GM12872 (cell line): Measurements from ENCODE around the gene EHD2.

ENCODE experiments used
- TF ChIP-seq, protein P1 (sequence below): IDR thresholded peaks from 3 replicates; pipeline ENCODE4 v1.5.1; 2011; ENCODE audit warnings: low read depth, mild to moderate bottlenecking, low read length, moderate library complexity; ENCODE audit not compliant: insufficient read depth

EHD2 gene

DNA sequence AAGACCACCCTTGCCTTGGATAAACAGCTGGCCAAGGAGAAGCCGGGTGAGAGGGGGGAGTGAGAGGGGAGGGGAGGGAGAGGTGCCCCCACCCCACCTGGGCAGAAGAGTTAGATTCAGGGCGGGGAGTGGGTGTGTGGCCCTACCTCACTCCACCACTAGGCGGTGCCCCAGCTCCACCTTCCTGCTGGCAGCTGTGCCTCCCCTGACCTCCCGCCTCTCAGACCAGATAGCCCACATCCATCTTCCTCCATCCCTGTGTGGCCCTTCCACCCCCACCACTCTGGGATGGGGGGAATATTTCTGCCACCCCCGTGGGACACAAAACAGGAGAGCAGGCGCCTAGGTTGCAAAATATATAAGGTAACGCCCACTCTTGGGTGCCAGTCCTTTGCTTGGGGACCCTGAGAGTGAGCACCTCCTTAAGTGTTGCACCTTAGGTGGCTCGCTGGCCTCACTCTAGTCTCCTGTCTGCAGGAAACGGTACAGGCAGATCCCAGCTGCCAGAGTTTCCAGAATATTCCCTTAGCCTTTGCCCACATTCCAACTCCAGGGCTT is 13.8 kb upstream of the EHD2 start:
- TF ChIP-seq, protein P1, sequence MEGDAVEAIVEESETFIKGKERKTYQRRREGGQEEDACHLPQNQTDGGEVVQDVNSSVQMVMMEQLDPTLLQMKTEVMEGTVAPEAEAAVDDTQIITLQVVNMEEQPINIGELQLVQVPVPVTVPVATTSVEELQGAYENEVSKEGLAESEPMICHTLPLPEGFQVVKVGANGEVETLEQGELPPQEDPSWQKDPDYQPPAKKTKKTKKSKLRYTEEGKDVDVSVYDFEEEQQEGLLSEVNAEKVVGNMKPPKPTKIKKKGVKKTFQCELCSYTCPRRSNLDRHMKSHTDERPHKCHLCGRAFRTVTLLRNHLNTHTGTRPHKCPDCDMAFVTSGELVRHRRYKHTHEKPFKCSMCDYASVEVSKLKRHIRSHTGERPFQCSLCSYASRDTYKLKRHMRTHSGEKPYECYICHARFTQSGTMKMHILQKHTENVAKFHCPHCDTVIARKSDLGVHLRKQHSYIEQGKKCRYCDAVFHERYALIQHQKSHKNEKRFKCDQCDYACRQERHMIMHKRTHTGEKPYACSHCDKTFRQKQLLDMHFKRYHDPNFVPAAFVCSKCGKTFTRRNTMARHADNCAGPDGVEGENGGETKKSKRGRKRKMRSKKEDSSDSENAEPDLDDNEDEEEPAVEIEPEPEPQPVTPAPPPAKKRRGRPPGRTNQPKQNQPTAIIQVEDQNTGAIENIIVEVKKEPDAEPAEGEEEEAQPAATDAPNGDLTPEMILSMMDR: peak; percentile 96

- TF ChIP-seq, protein P1: no peak
Observed at GRCh38 chr19:47700934-47701716, 12.1 kb upstream of the EHD2 start.

- TF ChIP-seq, protein P1: no peak
Observed at GRCh38 chr19:47701717-47702552, 11.3 kb upstream of the EHD2 start.

- TF ChIP-seq, protein P1: no peak
Observed at GRCh38 chr19:47702671-47703070, 10.6 kb upstream of the EHD2 start.

- TF ChIP-seq, protein P1: no peak
Observed at GRCh38 chr19:47703301-47703700, 9.9 kb upstream of the EHD2 start.

DNA sequence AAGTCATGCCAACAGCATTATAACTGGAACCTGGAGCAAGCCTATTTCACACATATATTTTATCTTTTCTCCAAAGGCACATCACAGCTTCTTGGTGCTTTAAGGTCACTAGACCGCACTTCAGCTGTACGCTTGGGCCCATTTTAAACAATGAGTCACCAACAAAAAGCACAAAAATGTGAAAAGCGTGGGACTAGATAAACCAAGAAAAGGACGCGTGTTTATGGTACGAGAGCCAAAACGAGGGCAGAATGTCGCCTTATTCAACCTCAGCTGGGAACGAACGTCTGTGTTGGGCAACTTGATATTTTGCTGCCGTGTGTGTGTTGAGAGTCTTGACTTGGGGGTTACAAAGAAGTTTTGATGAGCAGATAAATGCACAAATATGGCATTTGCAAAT is 9.2 kb upstream of the EHD2 start:
- TF ChIP-seq, protein P1: no peak

DNA sequence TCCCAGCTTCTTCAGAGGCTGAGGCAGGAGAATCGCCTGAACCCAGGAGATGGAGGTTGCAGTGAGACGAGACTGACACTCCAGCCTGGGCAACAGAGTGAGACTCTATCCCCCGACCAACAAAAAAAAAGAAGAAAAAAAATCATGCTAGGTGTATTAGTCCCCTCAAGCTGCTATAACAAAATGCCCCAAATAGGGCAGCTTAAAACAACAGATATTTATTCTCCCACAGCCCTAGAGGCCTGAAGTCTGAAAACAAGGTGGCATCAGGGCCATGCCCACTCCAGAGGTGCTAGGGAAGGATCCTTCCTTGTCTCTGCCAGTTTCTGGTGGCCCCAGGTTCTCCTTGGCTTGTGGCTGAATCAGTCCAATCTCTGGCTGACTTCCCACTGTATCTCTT is 8.6 kb upstream of the EHD2 start:
- TF ChIP-seq, protein P1: no peak
